GM21737 (cell line): ENCODE data around the gene ITGB3BP.
"Not testable (repeated sequence)": the region's sequence is repeated elsewhere in the genome, so short reads cannot be mapped to it uniquely, and the experiment has no call there.

Source experiments
- ATAC-seq: cut with Tn5 transposase; IDR thresholded peaks from one replicate; pipeline ENCODE4 v1.9.1; 2021; ENCODE audit warnings: mild to moderate bottlenecking, moderate library complexity; ENCODE audit not compliant: unreplicated experiment

The ITGB3BP gene

DNA sequence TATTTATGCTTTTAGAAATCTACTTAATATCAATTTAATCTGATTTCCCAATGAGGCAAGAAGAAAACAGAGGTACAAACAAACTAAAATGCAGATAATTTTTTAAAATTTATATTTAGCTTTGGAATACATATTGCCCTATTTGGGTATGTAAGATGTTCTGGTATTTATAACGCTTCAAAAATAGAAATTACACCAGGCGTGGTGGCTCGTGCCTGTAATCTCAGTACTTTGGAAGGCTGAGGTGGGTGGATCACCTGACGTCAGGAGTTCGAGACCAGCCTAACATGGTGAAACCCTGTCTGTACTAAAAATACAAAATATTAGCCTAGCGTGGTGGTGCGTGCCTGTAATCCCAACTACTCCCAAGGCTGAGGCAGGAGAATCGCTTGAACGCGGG, 13.3 kb downstream of the ITGB3BP start:
- ATAC-seq = no peak

DNA sequence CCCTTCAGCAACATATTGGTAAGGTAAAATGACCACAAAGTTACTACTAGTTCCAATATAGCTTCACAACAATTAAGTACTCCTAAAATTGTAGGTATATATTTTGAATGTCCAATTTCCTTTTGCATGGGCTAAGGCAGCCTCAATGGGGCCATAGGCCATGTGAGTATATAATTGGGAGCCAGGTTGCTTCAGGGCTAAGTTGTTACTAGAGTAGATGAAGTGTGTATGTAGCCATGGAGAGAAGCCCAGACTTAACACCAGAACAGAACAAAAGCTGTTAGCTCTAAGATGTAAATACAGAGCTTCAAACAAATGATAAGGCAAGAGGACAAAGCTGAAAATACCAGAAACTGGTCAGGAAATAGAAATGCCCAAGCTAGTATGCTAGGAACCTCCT, 16.2 kb downstream of the ITGB3BP start:
- ATAC-seq = no peak

DNA sequence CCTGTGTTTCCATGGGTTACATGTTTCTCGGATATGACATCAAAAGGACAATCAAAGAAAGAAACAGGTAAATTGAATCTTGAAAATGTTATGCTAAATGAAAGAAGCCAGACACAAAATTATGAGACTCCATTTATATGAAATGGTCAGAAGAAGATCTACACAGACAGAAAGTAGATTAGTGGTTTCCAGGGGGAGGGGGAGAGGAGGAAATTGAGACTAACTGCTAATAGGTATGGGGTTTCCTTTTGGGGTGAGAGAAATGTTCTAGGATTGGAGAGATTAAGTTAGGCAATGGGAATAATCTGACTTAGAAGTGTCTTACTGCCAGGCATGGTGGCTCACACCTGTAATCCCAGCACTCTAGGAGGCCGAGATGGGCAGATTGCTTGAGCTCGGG, 21.8 kb downstream of the ITGB3BP start:
- ATAC-seq = no peak

DNA sequence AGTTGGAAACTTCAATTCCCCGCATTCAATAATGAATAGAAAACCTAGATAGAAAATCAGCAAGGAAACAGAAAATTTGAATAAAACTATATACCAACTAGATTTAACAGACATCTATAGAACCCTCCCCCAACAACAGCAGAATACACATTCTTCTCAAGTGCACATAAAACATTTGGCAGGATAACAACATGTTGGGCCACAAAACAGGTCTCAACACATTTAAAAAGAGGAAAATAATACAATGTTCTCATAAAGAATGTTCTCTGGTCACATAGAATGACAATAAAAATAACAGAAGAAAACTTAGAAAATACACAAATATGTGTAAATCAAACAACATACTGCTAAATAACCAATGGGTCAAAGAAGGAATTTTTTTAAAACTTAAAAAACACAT, 24.9 kb downstream of the ITGB3BP start:
- no peak for ATAC-seq

DNA sequence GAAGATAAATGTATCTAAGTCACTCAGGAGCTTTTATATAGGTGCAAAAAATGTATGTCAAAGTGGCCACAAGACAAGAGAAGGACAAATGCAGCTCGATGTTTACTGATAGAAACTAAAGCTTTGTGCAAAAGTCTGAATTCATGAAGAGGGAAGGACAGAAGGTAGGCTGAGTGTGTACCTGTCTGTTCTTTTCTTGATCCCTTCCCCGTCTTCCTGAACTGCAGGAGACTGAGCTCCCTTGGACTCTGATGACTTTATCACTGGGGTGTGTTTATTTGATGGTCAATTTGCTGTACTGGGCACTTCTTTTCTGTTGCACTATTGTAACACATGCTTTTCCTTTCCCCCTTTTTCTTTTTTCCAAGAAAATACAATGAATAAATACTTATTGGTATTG, 25.4 kb downstream of the ITGB3BP start:
- ATAC-seq = no peak

DNA sequence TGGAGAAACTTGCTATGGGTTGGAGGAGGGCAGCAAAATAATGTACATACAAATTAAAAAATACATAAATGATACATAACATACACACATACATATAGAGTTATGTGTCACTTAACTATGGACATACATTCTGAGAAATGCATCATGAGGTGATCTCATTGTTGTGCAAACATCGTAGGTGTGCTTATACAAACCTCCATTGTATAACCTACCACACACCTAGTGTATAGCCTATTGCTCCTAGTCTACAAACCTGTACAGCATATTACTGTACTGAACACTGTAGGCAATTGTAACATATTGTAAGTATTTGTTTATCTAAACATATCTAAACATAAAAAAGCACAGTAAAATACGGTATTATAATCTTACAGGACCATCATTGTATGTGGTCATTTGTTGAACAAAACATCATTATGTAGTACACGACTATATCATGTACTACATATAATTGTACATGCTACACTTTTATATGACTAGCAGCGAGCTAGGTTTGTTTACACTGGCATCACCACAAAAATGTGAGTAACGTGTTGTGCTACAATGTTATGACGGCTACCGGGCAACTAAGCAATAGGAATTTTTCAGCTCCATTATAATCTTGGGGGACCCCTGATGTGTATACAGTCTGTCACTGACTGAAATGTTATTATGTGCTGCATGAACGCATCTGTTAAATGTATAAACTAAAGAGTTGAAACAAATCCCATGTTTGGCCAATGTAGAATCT, 35.5 kb downstream of the ITGB3BP start:
- ATAC-seq = no peak

DNA sequence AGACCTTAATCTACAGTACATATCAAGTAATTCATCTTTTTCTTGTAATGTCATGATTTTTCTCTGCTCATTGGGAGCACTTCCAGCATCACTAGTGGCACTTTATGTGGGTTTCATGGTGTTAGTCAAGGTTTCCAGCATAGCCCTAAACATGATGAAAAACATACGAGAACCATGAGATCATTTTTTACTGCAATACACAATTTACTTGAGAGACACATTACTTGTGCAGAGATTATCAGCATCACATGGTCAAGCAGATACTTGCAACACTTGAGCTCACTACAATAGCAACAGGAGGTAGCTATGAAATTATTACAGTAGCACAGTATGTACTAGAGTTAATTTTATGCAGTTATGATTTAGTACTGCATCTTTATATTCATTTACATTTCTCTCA, 36.4 kb downstream of the ITGB3BP start:
- ATAC-seq = no peak

DNA sequence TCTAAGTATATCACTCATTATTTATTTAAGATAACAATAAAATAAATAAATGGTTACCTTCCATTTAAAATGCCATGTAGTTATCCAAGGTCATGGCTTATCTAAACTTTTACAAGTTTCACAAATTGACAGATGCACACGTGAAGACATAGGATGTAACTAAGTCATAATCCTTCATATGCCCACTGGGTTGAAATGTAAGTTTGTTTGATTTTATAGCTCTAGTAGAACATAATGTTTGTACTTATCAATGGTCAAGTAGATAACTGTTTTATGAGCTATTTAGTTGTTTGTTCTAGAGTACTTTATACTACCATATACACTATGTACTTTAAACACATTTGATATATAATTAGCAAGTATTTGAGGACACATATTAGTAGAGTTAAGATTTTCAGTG, 43.0 kb downstream of the ITGB3BP start:
- no peak for ATAC-seq

DNA sequence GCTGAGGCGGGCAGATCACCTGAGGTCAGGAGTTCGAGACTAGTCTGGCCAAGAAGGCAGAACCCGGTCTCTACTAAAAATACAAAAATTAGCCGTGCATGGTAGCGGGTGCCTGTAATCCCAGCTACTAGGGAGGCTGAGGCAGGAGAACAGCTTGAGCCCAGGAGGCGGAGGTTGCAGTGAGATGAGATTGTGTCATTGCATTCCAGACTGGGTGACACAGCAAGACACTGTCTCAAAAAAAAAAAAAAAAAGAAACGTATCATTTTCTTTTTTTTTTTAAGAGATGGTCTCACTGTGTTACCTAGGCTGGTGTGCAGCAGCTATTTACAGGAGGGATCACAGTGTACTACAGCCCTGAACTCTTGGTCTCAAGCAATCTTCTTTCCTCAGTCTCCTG, 47.3 kb downstream of the ITGB3BP start:
- ATAC-seq = no peak

DNA sequence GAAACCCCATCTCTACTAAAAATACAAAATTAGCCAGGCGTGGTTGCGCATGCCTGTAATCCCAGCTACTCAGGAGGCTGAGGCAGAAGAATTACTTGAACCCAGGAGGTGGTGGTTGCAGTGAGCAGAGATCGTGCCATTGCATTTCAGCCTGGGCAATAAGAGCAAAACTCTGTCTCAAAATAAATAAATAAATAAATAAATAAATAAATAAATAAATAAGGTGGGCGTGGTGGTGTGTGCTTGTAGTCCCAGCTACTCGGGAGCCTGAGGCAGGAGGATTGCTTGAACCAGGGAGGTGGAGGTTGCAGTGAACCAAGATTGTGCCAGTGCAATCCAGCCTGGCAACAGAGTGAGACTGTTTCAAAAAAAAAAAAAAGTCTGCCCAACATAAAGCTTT, 54.3 kb downstream of the ITGB3BP start:
- not testable (repeated sequence) for ATAC-seq

DNA sequence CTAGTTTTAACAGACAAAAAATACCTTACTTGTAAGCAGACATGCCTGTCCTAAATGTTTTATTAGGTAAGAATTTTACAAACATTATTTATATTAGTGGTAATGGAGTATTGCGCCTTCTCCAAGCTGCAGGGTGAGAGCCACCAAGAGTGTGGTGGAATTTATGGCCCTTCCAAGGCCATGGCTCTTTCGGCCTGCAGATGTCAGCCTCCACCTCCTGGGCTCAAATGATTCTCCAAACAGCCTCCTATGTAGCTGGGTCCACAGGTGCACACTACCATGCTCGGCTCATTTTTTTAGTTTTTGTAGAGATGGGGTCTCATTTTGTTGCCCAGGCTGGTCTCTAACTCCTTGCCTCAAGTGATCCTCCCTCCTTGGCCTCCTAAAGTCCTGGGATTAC, 56.3 kb downstream of the ITGB3BP start:
- ATAC-seq = no peak

DNA sequence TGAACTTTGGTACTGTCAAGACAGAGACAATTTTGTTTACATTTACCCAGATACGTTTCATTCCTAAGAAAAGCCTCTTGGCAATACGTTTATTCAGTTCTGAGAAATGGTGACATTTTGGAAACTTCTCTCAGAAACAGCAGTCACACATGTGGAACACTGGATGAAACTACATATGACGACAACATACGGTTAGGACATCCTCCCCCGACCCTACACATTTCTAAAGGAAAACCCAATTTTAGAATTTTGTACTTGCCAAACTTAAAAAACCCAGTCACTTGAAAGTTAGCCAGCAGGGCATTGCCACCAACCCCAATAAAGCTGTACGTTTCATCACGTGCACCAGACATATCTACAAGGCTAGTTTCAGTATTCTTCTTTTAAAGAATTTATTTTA, 56.8 kb downstream of the ITGB3BP start:
- no peak for ATAC-seq

DNA sequence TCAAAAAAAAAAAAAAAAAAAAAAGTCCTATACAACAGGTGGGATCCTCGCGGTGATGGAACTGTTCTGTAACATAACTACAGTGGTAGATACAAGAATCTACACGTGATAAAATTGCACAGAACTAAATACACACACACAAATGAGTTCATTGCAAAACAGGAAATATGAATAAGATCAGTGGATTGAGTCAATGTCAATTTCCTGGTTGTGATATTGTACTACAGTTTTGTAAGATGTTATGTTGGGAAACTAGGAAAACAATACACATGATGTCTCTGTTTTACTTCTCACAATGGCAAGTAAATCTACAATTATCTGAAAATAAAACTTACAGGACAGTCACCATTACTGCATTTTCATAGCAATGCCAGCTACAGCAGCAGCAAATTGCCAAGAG, 59.8 kb downstream of the ITGB3BP start:
- no peak for ATAC-seq

DNA sequence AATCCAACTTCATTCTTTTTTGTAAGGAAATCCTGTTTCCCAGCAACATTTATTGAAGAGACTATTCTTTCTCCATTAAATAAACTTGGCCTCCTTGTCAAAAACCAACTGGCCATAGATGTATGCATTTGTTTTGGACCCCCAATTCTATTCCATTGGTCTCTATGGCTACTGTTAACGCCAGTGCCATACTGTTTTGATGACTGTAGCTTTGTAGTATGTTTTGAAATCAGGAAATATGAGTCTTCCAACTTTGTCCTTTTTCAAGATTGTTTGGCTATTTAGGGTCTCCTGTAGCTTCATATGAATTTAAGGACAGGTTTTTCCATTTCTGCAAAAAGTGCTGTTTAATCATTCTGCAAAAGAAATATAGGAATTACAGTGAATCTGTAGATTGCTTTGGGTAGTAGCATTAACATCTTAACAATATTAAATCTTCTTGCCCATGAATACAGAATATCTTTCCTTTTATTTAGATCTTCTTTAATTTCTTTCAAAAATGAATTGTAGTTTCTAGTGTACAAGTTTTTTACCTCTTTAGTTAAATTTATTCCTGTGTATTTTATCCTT, 61.3 kb downstream of the ITGB3BP start:
- ATAC-seq = no peak

DNA sequence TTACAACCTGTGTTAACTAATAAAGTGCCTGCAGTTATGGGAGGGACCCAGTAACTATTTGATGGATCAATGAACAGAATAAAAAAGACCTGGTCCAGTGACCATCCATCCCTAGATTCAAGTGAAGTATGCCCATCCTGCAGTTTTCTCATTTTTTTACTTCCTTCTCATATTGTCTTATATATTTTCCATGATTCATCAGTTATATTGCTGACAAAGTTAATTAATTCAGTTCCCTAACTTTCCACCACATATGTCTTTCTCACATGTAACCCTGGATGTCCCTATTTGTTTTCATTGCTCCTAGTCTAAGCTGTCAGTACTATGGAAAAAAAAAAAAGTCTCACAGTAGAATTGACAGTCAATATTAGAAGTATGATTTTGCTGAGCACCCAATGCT, 64.3 kb downstream of the ITGB3BP start:
- no peak for ATAC-seq

DNA sequence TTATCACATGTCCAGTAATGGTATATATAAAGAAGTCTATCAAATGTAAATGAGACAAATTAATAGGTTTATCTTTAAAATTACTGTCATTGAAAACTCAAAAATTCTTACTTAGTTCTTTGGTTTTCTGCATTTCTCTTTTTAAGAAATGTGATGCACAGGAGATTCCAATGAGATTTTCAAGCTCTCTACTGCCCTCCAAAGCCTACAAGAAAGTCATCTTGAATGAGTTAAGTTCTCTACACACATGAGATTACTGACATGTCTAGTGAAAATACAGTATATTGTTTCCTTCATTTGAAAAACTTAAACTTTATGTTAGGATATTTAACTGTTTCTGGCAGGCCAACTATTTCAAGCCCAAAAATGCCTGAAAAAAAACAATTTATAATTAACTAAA, 68.8 kb downstream of the ITGB3BP start:
- no peak for ATAC-seq

DNA sequence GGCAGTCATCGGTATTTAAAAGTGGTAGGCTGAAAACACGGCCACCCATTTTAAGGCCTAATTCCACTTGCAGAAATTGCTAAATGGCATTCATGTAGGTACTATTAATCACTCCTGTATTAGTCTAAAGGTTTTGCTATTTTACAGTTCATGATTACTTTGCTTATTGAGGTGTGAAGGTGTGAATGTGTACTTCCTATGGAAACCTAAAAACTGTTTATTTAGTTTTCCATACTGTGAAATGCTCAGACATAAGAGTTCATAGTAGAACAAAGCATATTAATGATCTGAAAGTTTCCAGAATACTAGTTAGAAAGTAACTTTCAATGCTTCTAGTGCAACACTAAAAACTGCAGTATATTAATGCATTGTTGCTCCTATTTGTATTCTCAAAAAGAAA, 69.8 kb downstream of the ITGB3BP start:
- no peak for ATAC-seq

DNA sequence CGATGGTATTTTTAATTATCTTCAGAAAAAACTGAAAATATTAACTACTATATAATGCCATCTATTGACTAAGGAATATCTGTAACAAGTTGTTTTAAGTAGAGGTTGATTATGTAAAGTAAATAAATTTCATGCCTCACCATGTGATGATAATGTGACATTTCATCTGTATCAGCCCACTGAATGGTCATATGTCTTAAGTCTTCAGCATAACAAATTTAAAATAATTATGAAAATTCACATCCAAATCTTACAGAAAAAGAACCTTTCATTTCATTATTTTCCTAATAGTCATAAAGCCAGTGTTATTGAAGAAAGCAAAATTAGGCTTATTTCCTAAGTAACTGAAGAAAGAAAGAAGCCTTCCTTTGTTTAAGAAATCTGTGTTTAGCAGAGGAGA, 72.6 kb downstream of the ITGB3BP start:
- ATAC-seq = no peak

DNA sequence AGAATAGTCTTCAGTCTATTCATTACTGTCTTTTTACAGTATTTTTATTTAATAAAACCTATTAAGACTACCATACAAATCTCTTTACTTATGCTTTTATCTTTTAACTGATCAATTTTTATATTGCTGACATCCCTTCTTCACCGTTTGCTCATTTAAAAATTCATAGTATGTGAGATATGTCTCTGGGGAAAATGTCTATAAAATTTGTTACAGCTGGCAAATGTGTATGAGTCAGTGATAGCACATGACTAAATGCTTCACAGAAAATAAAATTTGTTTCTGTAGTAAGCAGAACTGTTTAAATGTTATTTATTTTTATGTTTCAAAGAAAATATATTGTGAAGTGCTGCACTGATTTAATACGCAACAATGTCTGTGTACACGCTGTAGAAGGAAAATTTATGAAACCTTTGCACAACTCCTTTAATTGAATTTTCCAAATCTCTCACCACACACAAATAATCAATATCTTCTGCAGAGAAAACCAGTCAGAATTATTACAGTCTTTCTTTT, 74.2 kb downstream of the ITGB3BP start:
- ATAC-seq = no peak

DNA sequence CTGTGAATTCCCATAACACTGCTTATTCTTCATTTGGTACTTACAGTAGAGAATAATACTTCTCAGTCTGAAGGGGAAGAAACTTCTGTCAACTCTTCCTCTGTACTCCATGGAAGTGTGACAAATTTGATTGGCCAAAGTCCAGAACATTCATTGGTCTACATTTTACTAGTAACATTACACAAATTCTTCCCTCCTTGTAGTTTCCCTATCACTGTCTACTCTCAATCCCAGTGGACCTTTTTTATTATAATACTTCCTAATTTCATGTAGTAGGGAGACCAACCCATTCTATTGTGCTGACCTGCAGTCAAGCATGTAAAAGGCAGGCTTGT, 80.9 kb downstream of the ITGB3BP start:
- ATAC-seq = no peak

DNA sequence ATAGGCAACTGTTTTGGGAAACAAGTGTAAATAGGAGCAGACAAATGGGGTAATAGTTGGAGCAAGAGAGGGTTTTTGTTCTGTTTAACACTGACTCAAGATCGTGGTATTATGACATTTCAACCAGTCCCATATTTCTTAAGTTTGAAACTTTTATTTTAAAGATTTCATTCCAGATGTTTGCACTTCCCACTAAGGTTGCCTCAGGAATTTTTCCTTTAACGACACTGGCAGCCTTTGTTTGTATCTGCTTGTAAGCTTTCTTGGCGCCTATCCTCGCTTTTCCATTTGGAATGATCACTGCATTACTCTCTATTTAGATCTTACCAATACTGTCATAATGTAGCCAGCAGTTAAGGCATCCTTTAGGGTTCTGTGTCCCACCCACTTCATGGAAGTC, 87.9 kb downstream of the ITGB3BP start:
- ATAC-seq = no peak

DNA sequence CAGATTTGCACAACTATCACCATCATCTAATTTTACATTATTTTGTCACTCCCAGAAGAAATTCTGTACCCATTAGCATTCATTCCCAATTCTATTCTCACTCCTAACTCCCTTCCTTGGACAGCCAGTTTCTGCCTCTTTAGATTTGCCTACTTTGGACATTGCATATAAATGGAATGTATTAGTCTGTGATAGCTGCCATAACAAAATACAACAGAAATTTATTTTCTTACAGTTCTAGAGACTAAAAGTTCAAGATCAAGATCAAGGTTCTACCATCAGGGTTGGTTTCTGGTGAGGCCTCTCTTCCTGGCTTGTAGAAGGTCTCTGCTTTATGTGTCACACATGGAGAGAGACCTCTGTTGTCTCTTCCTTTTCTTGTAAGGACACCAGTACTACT, 93.7 kb downstream of the ITGB3BP start:
- no peak for ATAC-seq

DNA sequence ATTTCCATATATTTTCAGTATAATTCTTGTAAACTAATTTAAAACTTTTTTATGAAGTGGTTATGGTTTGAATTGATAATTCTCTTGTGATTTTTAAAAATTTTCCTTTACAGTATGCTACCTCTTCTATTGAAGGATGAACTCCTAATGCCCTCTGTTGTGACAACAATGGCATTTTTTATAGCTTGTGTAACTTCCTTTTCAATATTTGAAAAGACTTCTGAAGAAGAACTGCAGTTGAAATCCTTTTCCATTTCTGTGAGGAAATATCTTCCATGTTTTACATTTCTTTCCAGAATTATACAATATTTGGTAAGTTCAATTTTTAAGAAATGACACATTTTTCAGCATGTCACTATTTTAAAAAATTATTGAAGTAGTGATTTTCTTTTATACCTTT, 94.2 kb downstream of the ITGB3BP start:
- no peak for ATAC-seq
